ENCODE results near the gene ATG16L2.
"Not testable (repeated sequence)": the region's sequence is repeated elsewhere in the genome, so short reads cannot be mapped to it uniquely, and the experiment has no call there.

GRCh38 chr11:72791228-72791627 lies 23.0 kb upstream of the ATG16L2 start:
- not testable (repeated sequence) for TF ChIP-seq CTCF (IDR thresholded peaks at IDR 0.05; ENCODE audit: poor library complexity, severe bottlenecking); POLR2AphosphoS5 (IDR thresholded peaks at IDR 0.05); EP300 (conservative IDR thresholded peaks at IDR 0.05; ENCODE audit: poor library complexity, severe bottlenecking); REST (IDR thresholded peaks at IDR 0.05; ENCODE audit: borderline replicate concordance); RAD21 (conservative IDR thresholded peaks at IDR 0.05); MXI1 (conservative IDR thresholded peaks at IDR 0.05; ENCODE audit: poor library complexity, severe bottlenecking); TAF1 (IDR thresholded peaks at IDR 0.05; ENCODE audit: low read depth); SMC3 (conservative IDR thresholded peaks at IDR 0.05; ENCODE audit: poor library complexity)
